NCI-H2196 treated with DMSO at 0.1 percent for 48 hours (cell line): ENCODE data around the gene GNAQ.
"Not testable (repeated sequence)": the region's sequence is repeated elsewhere in the genome, so short reads cannot be mapped to it uniquely, and the experiment has no call there.

ENCODE experiments used
- DNase-seq: peaks from one replicate; lab custom pipeline; 2025; ENCODE audit not compliant: unreplicated experiment; lab: John Stamatoyannopoulos, UW

Gene GNAQ

DNA sequence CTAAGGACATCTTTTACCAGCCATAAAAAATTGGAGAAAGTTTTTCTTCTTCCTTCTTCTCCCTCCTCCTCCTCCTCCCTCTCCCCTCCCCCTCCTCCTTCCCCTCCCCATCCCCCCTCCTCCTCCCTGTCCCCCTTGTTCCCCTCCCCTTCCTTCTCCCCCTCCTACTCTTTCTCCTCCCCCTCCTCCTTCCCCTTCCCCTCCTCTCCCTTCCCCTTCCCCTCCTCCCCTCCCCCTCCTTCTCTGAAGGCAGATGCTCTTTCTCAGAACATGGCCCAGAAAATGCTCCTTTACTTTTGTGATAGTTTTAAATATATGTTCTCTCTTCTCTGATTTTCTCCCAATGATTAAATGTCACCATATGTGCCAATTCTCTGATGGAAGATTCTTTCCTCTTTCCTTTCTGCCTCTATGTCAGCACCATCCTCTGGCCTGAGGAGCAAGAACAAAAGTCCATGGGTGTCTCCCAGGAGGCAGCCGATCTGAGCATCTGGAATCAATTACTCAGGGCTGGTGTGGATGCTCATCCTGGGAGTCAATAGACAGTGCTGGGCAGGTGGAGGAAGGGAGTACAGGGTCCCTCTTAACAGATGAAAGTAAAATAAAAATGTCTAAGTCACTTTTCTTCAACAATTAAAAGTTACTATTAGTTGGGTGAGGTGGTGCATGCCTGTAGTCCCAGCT, 320.5 kb downstream of the GNAQ start:
- no peak for DNase-seq

DNA sequence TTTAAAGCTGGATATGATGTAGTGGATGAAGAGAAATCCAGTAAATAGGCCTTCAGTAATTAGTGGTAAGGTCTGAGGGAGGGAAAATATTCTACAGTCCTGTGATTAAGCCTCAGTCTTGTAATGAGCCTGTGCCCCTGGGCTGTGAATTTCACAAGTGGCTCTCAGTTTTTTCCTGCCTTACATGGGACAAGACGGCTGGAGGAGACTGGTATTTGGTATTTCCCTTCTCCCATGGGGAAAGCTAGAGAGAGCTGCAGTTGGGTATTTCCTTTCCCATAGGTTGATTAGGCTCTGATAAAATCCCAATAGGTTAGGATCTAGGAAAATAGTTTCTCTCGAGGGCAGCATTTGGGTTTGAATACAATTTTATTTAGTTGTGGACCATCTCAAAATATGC, 321.3 kb downstream of the GNAQ start:
- no peak for DNase-seq

DNA sequence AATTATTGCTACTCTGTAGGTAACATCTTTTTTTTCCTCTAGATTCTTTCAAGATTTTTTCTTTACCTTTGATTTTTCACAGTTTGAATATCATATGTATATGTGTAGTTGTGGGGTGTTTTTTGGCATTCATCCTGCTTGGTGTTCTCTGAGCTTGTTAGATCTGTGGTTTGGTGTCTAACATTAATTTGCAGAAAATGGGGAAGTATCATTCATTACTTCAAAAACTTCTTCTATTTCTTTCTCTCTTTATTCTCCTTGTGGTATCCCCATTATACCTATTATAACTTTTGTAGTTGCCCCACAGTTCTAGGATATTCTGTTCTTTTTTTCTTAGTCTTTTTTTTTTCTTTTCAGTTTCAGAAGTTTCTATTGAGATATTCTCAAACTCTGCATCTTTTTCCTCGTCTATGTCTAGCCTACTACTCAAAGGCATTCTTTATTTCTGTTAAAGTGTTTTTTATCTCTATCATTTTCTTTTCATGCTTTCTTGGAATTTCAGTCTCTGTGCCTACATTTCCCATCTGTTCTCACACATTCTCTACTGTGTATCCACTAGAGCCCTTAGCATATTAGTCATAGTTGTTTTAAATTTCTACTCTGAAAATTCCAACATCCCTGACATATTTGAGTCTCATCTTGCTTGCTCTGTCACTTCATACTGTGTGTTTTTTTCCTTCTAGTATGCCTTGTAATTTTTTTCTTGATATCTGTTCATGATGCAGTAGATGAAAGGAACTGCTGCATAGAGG, 323.4 kb downstream of the GNAQ start:
- no peak for DNase-seq

DNA sequence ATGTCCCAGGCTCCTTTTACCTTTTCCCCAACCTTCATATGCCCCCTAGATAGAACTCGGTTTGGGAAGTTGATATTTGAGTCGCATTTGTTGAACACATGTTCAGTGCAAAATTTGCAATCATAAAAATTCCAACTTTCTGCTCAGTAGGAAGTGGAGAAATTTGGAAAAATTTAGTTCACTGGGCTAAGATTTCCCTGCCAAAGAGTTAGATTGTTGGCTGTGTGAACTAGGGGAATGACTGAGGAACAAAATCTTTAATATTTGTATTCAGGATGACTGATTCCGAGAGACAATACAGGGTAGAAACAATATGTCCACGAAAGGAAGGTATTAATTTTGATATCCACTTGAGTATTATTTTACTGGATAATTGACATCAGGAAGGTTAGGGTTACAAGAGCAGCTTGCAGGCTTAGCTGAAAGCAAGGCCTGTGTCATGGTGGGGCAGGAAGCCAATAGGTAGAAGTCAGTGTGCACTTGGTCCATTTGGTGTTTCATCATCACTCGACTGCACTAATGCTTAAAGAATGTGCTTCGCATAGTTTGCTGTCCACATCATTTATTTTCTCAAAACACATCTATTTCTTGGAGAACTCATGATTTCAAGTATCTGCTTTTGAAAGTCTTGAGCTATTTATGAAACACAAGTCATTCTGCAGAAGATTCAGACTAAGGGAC, 324.1 kb downstream of the GNAQ start:
- no peak for DNase-seq

DNA sequence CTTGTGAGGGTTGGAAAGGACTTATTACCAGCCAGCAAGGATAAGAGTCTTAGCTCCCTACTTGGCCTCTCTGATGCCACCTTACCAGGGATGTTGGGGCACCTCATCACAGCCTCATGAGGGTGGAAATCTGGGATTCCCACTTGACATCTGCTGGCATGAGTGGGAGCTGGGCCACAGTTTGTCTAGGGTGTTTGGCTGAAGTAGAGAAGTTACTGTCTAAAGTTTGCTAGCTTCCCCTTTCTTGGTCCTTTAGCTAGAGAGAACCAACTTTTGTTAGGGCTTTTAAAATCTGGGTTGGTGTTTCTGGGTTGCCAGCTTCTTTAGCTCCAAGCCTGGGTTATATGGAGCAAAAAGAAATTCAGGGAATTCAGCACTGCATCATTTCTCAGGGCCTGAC, 326.0 kb downstream of the GNAQ start:
- no peak for DNase-seq

DNA sequence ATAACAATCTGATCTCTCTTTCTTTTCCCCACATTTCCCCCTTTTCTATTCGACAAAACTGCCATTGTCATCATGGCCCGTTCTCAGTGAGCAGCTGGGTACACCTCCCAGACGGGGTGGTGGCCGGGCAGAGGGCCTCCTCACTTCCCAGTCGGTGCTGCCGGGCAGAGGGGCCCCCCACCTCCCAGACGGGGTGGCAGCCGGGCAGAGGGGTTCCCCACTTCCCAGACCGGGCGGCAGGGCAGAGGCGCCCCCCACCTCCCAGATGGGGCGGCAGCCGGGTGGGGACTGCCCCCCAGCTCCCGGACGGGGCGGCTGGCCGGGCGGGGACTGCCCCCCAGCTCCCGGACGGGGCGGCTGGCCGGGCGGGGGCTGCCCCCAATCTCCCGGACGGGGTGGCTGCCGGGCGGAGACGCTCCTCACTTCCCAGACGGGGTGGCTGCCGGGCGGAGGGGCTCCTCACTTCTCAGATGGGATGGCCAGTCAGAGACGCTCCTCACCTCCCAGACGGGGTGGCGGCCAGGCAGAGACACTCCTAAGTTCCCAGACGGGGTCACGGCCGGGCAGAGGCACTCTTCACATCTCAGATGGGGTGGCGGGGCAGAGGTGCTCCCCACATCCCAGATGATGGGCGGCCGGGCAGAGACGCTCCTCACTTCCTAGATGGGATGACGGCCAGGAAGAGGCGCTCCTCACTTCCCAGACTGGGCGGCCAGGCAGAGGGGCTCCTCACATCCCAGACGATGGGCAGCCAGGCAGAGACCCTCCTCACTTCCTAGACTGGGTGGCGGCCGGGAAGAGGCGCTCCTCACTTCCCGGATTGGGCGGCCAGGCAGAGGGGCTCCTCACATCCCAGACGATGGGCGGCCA, 328.9 kb downstream of the GNAQ start:
- DNase-seq, result not testable (repeated sequence)

DNA sequence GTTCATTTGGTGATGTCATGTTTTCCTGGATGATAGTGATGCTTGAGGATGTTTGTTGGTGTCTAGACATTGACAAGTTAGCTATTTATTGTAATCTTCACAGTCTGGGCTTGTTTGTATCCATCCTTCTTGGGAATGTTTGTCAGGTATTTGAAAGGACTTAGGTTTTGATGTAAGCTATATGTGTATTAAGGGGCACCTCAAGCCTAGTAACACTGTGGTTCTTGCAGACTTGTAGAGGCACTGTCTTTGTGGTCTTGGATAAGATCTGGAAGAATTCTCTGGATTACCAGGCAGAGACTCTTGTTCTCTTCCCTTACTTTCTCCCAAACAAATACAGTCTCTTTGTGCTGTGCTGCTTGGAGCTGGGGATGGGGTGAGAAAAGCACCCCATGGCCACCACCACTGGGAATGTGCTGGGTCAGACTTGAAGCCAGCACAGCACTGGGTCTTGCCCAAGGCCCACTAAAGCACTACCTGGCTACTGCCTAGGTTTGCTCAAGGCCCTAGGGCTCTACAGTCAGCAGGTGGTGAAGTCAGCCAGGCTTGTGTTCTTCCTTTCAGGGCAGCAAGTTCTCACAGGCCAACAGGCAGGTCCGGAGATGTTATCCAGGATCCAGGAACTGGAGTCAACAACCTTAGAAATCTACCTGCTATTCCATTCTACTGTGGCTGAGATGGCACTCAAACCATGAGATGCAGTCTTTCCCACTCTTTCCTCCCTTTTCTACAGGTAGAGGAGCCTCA, 334.2 kb downstream of the GNAQ start:
- DNase-seq, result no peak

DNA sequence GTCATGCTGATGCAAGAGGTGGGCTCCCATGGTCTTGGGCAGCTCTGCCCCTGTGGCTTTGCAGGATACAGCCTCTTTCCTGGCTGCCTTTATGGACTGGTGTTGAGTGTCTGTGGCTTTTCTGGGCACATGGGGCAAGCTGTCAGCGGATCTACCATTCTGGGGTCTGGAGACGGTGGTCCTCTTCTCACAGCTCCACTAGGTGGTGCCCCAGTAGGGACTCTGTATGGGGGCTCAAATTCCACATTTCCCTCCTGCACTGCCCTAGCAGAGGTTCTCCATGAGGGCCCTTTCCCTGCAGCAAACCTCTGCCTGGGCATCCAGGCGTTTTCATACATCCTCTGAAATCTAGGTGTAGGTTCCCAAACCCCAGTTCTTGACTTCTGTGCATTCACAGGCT, 340.9 kb downstream of the GNAQ start:
- DNase-seq, result not testable (repeated sequence)

DNA sequence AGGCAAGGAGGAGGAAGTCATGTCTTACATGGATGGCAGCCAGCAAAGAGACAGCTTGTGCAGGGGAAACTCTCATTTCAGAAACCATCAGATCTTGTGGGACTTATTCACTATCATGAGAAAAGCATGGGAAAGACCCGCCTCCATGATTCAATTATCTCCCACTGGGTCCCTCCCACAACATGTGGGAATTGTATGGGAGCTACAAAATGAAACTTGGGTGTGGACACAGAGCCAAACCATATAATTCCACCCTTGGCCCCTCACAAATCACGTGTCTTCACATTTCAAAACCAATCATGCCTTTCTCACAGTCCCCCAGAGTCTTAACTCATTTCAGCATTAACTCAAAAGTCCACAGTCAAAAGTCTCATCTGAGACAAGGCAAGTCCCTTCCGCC, 341.5 kb downstream of the GNAQ start:
- not testable (repeated sequence) for DNase-seq

DNA sequence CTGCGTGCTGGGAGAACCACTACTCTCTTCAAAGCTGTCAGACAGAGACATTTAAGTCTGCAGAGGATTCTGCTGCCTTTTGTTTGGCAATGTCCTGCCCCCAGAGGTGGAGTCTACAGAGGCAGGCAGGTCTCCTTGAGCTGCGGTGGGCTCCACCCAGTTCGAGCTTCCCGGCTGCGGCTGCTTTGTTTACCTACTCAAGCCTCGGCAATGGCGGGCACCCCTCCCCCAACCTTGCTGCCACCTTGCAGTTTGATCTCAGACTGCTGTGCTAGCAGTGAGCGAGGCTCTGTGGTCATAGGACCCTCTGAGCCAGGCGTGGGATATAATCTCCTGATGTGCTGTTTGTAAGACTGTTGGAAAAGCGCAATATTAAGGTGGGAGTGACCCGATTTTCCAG, 343.9 kb downstream of the GNAQ start:
- DNase-seq, result not testable (repeated sequence)

DNA sequence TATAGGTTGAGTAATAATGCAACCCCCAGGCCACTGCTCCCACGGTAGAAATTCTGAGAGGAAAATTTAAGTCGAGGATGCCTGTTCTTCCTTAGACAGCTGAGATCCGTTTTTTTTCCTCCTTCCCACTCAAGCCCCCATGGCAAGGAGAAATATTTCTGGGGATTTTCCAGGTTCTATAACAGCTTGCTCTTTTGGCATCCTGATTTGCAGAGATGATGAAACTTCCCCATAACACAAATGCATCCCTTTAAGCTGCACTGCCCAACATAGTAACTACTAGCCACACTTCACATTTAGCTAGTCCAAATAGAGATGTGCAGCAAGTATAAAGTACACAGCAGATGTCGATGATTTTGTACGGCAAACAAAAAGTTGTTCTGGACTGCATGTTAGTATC, 351.0 kb downstream of the GNAQ start:
- DNase-seq, result no peak

DNA sequence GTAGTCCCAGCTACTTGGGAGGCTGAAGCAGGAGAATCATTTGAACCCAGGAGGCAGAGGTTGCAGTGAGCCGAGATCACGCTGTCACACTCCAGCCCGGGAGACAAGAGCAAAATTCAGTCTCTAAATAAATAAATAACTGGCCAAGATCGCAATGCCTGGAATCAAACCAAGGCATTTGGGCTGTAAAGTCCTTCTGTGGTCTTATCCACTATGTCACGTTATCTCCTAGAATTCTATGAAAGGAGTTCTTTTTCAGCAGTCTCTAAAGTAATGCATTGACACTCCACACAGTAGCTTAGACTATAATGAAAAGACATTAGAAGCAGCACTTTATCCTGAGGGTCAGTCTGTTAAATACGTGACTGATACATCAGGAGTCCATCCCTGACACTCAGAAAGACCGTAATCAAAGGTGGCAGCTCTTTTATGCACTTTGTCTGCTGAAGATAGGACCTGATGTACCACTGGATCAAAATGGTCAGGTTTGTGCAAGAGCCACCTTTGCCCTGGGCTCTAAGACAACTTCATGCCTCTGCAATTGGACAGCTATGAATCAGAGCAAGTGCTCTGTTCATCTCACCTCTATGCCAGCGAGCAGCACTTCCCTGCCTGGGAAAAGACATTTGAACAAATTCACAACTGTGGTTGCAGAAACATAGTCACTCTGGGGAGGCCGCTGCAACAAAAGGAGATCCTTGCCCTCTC, 351.8 kb downstream of the GNAQ start:
- DNase-seq, result no peak

DNA sequence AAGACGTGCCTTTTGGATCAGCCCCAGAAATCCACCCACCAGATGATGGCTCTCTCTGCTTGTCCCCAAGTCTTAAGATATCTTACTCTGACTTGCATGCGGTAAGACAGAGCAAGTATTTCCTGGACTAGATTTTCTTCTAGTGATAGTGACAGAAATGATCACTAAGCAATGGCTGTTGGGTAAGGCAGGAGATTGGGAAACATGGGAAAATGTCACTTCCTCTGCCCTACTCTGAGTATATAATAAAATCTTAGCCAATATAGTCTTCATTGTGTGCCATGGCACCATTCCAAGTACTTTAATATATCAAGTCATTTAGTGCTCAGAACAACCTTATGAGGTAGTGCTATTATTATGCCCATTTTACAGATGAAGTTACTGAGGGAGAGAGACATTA, 352.5 kb downstream of the GNAQ start:
- no peak for DNase-seq

DNA sequence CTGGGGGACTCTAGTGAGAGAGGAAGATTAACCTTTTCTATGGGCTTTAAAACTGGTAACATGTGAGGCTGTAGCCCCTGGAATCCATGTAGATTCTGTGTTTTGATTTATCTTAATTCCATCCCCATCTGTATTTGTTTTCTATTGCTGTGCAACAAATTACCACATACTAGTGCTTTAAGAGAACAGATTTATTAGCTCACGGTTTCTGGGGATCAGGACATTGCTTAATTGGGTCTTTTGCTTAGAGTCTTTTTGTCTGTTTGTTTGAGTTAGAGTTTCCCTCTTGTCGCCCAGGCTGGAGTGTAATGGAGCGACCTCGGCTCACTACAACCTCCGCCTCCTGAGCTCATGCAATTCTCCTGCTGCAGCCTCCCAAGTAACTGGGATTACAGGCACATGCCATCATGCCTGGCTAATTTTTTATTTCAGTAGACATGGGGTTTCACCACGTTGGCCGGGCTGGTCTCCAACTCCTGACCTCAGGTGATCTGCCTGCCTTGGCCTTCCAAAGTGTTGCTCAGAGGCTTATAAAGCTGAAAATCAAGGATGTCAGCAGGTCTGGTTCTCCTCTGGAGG, 353.6 kb downstream of the GNAQ start:
- no peak for DNase-seq

DNA sequence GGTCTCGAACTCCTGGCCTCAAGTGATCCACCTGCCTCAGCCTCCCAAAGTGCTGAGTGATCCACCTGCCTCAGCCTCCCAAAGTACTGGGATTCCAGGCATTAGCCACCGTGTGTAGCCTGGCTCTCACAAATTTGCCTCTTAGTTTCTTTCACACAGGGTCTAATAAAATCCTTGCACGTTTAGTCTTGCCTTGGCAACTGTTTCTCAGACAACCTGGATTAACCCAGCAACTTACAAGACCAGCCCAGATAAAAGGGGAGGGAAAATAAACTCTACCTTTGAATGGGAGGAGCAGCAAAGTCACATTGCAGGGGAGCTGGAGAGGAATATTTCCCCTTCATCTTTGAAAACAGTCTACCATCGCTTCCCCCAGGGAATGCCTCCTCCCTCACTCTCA, 354.2 kb downstream of the GNAQ start:
- DNase-seq, result no peak

DNA sequence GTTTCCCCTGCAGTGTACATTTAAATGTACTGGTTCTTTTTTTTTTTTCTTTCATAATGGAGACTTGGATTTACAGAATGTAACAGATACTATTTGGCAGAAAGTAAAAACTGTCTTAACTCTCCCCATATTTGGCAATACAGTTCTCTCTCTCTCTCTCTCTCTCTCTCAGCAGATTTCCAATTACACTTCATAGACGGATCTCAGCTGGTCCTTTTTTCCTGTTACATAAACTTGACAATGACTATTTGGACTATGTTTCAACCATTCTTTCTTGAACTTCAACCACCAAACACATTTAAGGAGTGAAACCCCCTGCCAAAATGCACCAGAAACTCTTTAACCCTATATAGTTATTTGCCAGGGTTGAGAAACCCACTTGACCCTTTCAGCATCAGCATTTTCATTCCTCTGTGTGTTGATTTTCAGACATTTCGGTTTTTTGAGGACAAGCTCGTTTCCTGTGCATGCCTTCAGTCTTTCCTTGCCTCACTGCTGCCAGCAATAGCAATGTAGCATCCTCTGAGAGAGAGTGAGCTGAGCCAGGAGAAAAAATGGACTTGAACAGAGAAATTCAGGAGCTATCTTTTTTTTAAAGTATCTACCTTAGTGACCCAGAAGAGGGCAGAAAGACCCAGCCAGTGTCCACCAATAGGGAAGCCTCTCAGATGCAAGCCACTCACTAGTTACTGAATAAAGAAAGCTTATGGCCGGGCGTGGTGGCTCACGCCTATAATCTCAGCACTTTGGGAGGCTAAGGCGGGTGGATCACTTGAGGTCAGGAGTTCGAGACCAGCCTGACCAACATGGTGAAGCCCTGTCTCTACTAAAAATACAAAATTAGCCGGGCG, 357.4 kb downstream of the GNAQ start:
- DNase-seq, result no peak

DNA sequence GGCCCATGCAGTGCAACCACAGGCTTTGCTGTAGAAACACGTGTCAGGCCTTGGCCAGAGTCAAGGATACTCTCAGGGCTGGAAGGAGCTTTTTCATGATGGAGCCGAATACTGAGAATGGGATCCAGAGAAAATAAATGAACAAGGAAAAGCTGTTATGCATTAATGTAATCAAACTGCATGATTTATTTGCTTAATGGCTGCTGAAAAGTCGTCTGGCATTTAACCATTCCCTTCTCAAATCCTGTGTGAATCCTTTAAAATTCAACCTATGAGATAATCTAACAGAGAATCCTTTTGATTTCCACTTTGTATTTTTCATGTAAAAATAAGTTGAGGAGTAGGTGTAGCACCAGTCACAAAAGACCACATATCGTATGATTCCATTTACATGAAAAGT, 359.4 kb downstream of the GNAQ start:
- DNase-seq, result no peak

DNA sequence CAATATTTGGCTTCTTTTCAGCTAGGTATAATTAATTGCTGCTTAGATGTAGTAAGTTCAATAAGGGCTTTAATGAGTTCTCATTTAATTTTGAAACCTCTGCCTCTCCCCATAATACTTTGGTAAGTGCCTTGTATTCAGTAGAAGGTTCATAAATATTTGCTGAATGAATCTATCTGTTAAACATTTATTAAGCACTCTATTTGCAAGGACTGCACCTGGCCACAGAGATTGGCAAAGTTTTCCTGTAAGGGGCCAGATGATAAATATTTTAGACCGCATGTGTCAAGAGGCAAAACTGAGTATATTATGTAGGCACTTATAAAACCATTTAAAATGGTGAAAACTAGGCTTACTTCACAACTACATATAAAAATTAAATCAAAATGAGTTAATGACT, 364.5 kb downstream of the GNAQ start:
- DNase-seq, result no peak
